ENCODE results near the gene PPT1. TPM values are rescaled to one million over a fixed set of nuclear protein-coding genes. Genes with fewer than 3 reads are reported as not detected.
A peak's percentile ranks its signal among the peaks of the same experiment; 100 is the strongest.

Gene PPT1
- total and polyA plus RNA-seq, 2 of the 13 experiments (the other 11 are each of a cell fraction or from before 2014, with no cell fraction given): 129 TPM

GRCh38 chr1:40039245-40039756 is 57.8 kb downstream of the PPT1 start:
- H3K4me1 ChIP-seq (ENCODE audit: insufficient read depth, low read length): peaks cover 37% of the 10 kb centered on the region
- DNase-seq (ENCODE audit: low spot score): no peak
- H3K9ac ChIP-seq (ENCODE audit: insufficient read depth, low read depth, low read length): peak overlapping the region; percentile 98
- peak; percentile 37 for FAIRE-seq
- no peak overlapping the region for H2AFZ ChIP-seq (ENCODE audit: low read length)
- in situ Hi-C loops (cut with HindIII; ENCODE audit: extremely low pct_ligation_motif_present, low pct_unique_long_range_greater_than_20kb): loop anchor here (10.0 kb wide), 1 partner anchor 114 kb away; no protein-coding TSS in a partner anchor
- TF ChIP-seq ZNF75D (CRISPR knock-in tag; IDR thresholded peaks at IDR 0.05; ENCODE audit: borderline replicate concordance): no peak
- TF ChIP-seq ZNF280D (CRISPR knock-in tag; IDR thresholded peaks at IDR 0.05): no peak
- no peak for TF ChIP-seq ZFP91 (CRISPR knock-in tag; IDR thresholded peaks at IDR 0.05; ENCODE audit: borderline replicate concordance)
- TF ChIP-seq SNRNP70 (IDR thresholded peaks at IDR 0.05; ENCODE audit: low read depth, low read length): no peak
- no peak for TF ChIP-seq HINFP (CRISPR knock-in tag; IDR thresholded peaks at IDR 0.05; ENCODE audit: low read depth)
- TF ChIP-seq ZNF224 (CRISPR knock-in tag; IDR thresholded peaks at IDR 0.05): 0 out of 2 replicates have a peak, but pooled peaks have one; percentile 17
- TF ChIP-seq STAG1 (CRISPR knock-in tag; IDR thresholded peaks at IDR 0.05): peak; percentile 10; the same call in 1 of the 2 replicates
- peak; percentile 37; the same call in 1 of the 2 replicates for TF ChIP-seq CTCF (CRISPR knock-in tag; IDR thresholded peaks at IDR 0.05)
- peak; percentile 61; the same call in 1 of the 2 replicates for TF ChIP-seq ZNF878 (CRISPR knock-in tag; IDR thresholded peaks at IDR 0.05)
- no peak for TF ChIP-seq ZFP37 (CRISPR knock-in tag; IDR thresholded peaks at IDR 0.05; ENCODE audit: borderline replicate concordance)
- no peak for TF ChIP-seq MEIS1 (CRISPR knock-in tag; IDR thresholded peaks at IDR 0.05; ENCODE audit: borderline replicate concordance)
- intact Hi-C loops (cut with micrococcal nuclease; ENCODE audit: unreplicated experiment): loop anchor here (5.0 to 10.0 kb wide), 3 partner anchors 124 to 882 kb away; no protein-coding TSS in a partner anchor
- no peaks in the 10 kb centered on the region; a peak in 1 of 5 replicates for H3K27me3 ChIP-seq (ENCODE audit: control insufficient read depth in 1 of 2, insufficient read depth in 2 of 2, low read length in 2 of 2)
- peak overlapping the region; percentile 75 to 95 (median 84) for H3K4me3 ChIP-seq (replicated peaks in 1 of 3; ENCODE audit: insufficient read depth in 1 of 3, low read depth in 2 of 3, low read length in 3 of 3)
- ChIA-PET CTCF (ENCODE audit: low intra/inter-chr PET ratio, low total read pairs) (no interaction called here), POLR2A (no interaction called here)
- H3K36me3 ChIP-seq (replicated peaks in 1 of 2; ENCODE audit: control insufficient read depth in 1 of 2, insufficient read depth in 2 of 2, low read length in 2 of 2): no peaks in the 10 kb centered on the region; a peak in 1 of 5 replicates
- 7% methylated on average over 10 of the region's 10 CpGs for whole genome bisulfite sequencing (ENCODE audit: low lambda C conversion rate)
- no TSS peak for BruUV-seq (replicated peaks)
- H3K4me2 ChIP-seq (ENCODE audit: low read depth, low read length): peak overlapping the region; percentile 84
- peaks cover 37% of the 10 kb centered on the region for H3K79me2 ChIP-seq (ENCODE audit: insufficient read depth, low read length)
- no peaks in the 10 kb centered on the region for H3K9me3 ChIP-seq (ENCODE audit: low read length)
- H4K20me1 ChIP-seq (ENCODE audit: insufficient read depth, low read length): 0 out of 2 replicates have a peak, but pooled peaks cover 12% of the 10 kb centered on the region
- peak overlapping the region; percentile 94 for H3K27ac ChIP-seq (ENCODE audit: extremely low read length, insufficient read depth, low read length)
- ATAC-seq: no peak
